ENCODE results near the gene SH3GL2.

DNA sequence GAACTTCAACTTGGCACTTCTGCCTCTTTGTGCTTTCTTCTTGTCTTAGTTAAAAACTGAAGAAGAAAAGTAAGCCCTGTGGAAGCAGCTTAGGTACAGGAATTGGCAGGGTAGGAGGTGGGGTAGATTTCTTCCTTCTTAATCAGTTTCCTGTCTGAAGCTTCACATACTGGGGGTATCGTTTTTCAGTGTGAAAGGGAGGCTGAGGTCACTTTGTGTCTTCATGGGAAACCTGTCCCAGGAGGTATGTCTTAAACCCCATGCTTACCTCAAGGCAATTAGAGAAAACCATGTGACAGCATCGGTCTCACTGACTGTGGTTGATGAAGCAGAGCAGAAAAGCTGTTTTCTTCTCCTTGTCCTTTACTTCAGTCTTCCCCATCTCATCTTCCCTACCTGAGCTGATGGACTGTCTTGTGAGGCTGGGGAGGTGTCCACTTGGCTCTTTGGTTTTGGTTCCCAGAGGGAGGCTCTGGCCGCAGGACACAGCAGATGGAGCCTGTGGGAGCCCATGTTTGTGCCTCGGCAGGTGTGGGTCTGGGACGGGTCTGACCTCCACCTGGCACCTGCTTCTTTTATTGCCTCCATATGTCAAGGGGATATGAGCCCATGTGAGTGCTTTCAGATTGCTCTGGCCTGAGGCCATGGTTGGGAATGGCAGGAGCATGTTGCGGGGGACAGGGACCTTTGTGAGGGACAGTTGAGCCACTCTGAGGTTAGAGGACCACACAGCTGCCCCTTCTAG lies 47.0 kb downstream of the SH3GL2 start:
- TF ChIP-seq, protein P1, sequence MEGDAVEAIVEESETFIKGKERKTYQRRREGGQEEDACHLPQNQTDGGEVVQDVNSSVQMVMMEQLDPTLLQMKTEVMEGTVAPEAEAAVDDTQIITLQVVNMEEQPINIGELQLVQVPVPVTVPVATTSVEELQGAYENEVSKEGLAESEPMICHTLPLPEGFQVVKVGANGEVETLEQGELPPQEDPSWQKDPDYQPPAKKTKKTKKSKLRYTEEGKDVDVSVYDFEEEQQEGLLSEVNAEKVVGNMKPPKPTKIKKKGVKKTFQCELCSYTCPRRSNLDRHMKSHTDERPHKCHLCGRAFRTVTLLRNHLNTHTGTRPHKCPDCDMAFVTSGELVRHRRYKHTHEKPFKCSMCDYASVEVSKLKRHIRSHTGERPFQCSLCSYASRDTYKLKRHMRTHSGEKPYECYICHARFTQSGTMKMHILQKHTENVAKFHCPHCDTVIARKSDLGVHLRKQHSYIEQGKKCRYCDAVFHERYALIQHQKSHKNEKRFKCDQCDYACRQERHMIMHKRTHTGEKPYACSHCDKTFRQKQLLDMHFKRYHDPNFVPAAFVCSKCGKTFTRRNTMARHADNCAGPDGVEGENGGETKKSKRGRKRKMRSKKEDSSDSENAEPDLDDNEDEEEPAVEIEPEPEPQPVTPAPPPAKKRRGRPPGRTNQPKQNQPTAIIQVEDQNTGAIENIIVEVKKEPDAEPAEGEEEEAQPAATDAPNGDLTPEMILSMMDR (IDR thresholded peaks at IDR 0.05) = no peak
- no peak for TF ChIP-seq POLR2A (IDR thresholded peaks at IDR 0.05)

All from thyroid gland (tissue), 4 donors.